ENCODE data around the gene TMEM63A.

GRCh38 chr1:225808136-225808535 is 74.0 kb downstream of the TMEM63A start:
- TF ChIP-seq CTCF (IDR thresholded peaks at IDR 0.05 in 4 of 5, conservative IDR thresholded peaks at IDR 0.05 in 1 of 5) (no peak), POLR2A (IDR thresholded peaks at IDR 0.05) (no peak)
